Activated naive CD4-positive, alpha-beta T cell treated with anti-CD3 and anti-CD28 coated beads for 36 hours (primary cell): ENCODE data around the gene CD1E. TPM values are rescaled to one million over a fixed set of nuclear protein-coding genes. Genes with fewer than 3 reads are reported as not detected.

Source experiments
- CTCF ChIA-PET: fragments of 350-600 bp; sonication (Branson Sonifier 250); formaldehyde crosslinking; loops from one replicate; lab custom pipeline; 2021; ENCODE audit warnings: antibody characterized with exemption; lab: Charles Lee
- DNase-seq: peaks from one replicate; pipeline ENCODE4 v3.0.0-alpha.2; 2020
- H3K27ac Mint-ChIP-seq: one replicate; pipeline ENCODE4 v1.8.0; 2021; ENCODE audit warnings: mild to moderate bottlenecking, mixed read lengths
- H3K27me3 Mint-ChIP-seq: one replicate; pipeline ENCODE4 v1.8.0; 2021; ENCODE audit warnings: low read depth, mixed read lengths
- H3K36me3 Mint-ChIP-seq: one replicate; pipeline ENCODE4 v1.8.0; 2021; ENCODE audit warnings: low read depth, mixed read lengths
- H3K4me1 Mint-ChIP-seq: one replicate; pipeline ENCODE4 v1.8.0; 2021; ENCODE audit warnings: low read depth, mixed read lengths
- H3K4me3 Mint-ChIP-seq: one replicate; pipeline ENCODE4 v1.8.0; 2021; ENCODE audit warnings: mild to moderate bottlenecking, moderate library complexity, mixed read lengths
- H3K9me3 Mint-ChIP-seq: one replicate; pipeline ENCODE4 v1.8.0; 2021; ENCODE audit warnings: mixed read lengths
- intact Hi-C: fragments of 100-400 bp; cut with micrococcal nuclease; formaldehyde crosslinking; loops from one replicate; pipeline ENCODE4 v1.15.1; 2023
- total RNA-seq, 2 experiments: library from RNA; stranded (reverse); gene quantifications; one replicate each; pipeline ENCODE4 v1.2.3, GENCODE V29; 2021

Gene CD1E
- not detected for total RNA-seq

DNA sequence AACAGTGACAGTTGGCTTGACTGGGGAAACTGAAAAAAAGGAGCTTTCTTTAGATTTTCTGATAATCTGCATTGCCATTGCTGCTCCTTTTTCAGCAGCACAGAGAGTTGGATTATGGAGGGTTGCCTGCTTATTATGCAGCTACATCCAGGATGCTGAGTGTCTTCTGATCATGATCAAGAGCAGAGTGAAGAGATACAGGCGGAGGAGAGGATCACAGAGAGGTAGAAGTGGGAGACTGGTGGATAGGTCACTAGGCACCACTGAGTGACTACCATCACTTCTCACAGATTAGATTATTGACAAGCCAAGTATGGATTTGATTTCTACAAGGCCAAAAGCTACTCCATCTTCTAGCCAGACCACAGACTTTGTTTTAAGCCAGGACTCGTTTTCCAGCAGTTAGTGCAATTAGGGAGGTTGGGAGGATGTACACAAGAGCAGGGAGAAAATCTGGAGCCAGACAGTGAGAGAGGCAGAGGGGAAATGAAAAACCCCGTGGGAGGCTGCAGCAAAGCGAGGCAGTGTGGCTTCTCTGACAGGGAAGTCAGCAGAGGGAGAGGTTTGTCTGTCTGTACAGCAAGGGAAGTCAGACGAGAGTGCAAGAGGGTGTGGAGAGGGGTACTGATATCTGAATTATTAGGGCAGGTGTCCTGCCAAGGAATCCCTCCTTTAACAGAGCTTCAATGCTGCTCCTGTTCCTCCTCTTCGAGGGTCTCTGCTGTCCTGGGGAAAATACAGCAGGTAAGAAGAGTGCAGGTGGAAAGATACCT is at the start of gene CD1E:
Gene CD1E (plus strand): TSS at position 592 of the 773 bp plus-strand sequence. CDS start 95 bp downstream, at position 687.
- CTCF ChIA-PET, result no interaction called here
- Mint-ChIP-seq H3K4me1 (no peaks in the 10 kb centered on the region), H3K36me3 (no peaks in the 10 kb centered on the region), H3K9me3 (no peaks in the 10 kb centered on the region), H3K27me3 (peaks cover 22% of the 10 kb centered on the region), H3K4me3 (no peak within 1 kb of the TSS), H3K27ac (no peak within 1 kb of the TSS)
- DNase-seq, result no peak
- intact Hi-C loops, result no loop called here

- no peaks in the 10 kb centered on the region for H3K36me3 Mint-ChIP-seq
- no peaks in the 10 kb centered on the region for H3K27me3 Mint-ChIP-seq
- H3K4me1 Mint-ChIP-seq, result no peaks in the 10 kb centered on the region
- intact Hi-C loops, result no loop called here
- peaks cover 23% of the 10 kb centered on the region for H3K9me3 Mint-ChIP-seq
- no peak for DNase-seq
- no peak overlapping the region for H3K27ac Mint-ChIP-seq
- H3K4me3 Mint-ChIP-seq, result no peak overlapping the region
- CTCF ChIA-PET, result no interaction called here
Observed at GRCh38 chr1:158310623-158311022, 43.1 kb upstream of the CD1E start.

DNA sequence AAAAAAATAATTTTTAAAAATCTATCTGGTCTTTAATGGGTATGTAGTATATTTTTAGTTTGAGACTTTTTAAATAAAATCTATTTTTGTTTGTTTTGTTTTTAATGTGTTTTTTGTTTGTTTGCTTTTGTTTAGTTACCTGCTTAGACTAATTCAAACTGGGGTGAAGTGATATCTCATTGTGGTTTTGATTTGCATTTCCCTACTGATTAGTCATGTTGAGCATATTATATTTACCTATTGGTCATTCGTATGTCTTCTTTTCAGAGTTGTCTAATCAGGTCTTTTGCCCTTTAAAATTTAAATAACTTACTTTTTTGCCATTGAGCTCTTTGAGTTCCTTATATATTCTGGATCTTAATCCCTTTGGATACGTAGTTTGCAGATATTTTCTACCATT is 42.6 kb upstream of the CD1E start:
- no peak for DNase-seq
- Mint-ChIP-seq H3K4me3 (no peak overlapping the region), H3K27me3 (no peaks in the 10 kb centered on the region), H3K36me3 (no peaks in the 10 kb centered on the region), H3K9me3 (peaks cover 23% of the 10 kb centered on the region), H3K27ac (no peak overlapping the region), H3K4me1 (no peaks in the 10 kb centered on the region)
- CTCF ChIA-PET, result no interaction called here
- intact Hi-C loops, result no loop called here

GRCh38 chr1:158323866-158324265 is 29.8 kb upstream of the CD1E start:
- CTCF ChIA-PET, result interaction anchor here (0.6 kb wide), 1 partner anchor 37 kb away, joined by 3 read pairs; no protein-coding TSS in a partner anchor
- intact Hi-C loops, result no loop called here
- H3K9me3 Mint-ChIP-seq, result no peaks in the 10 kb centered on the region
- no peak overlapping the region for H3K4me3 Mint-ChIP-seq
- peaks cover 21% of the 10 kb centered on the region for H3K27me3 Mint-ChIP-seq
- no peak for DNase-seq
- no peaks in the 10 kb centered on the region for H3K4me1 Mint-ChIP-seq
- H3K27ac Mint-ChIP-seq, result no peak overlapping the region
- H3K36me3 Mint-ChIP-seq, result no peaks in the 10 kb centered on the region

- Mint-ChIP-seq H3K36me3 (no peaks in the 10 kb centered on the region), H3K27me3 (peaks cover 26% of the 10 kb centered on the region), H3K4me1 (no peaks in the 10 kb centered on the region), H3K9me3 (no peaks in the 10 kb centered on the region), H3K4me3 (no peak overlapping the region), H3K27ac (no peak overlapping the region)
- DNase-seq, result no peak
- CTCF ChIA-PET, result no interaction called here
- intact Hi-C loops, result no loop called here
Observed at GRCh38 chr1:158324395-158324794, 29.3 kb upstream of the CD1E start.

GRCh38 chr1:158327481-158327880 is 26.2 kb upstream of the CD1E start:
- Mint-ChIP-seq H3K4me3 (no peak overlapping the region), H3K36me3 (no peaks in the 10 kb centered on the region), H3K27ac (no peak overlapping the region), H3K27me3 (peaks cover 21% of the 10 kb centered on the region), H3K9me3 (no peaks in the 10 kb centered on the region), H3K4me1 (no peaks in the 10 kb centered on the region)
- DNase-seq, result no peak
- CTCF ChIA-PET, result no interaction called here
- intact Hi-C loops, result no loop called here

DNA sequence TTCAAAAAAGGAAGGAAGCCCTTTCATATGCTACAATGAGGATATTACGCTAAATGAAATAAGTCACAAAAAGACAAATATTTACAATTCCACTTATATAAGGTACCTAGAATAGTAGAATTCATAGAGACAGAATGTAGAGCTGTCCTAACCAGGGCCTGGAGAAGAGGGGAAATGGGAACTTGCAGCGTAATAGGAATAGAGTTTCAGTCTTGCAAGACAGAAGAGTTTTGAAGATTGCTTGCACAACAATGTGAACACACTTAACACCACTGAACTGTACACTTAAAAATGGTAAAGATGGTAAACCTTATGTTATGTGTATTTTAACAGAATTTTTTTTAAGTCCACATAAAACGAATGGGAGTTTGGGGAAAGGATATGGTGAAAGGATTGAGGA is 25.3 kb upstream of the CD1E start:
- no peak for DNase-seq
- Mint-ChIP-seq H3K27me3 (peaks cover 16% of the 10 kb centered on the region), H3K4me1 (no peaks in the 10 kb centered on the region), H3K27ac (no peak overlapping the region), H3K4me3 (no peak overlapping the region), H3K9me3 (no peaks in the 10 kb centered on the region), H3K36me3 (no peaks in the 10 kb centered on the region)
- intact Hi-C loops, result no loop called here
- CTCF ChIA-PET, result no interaction called here

DNA sequence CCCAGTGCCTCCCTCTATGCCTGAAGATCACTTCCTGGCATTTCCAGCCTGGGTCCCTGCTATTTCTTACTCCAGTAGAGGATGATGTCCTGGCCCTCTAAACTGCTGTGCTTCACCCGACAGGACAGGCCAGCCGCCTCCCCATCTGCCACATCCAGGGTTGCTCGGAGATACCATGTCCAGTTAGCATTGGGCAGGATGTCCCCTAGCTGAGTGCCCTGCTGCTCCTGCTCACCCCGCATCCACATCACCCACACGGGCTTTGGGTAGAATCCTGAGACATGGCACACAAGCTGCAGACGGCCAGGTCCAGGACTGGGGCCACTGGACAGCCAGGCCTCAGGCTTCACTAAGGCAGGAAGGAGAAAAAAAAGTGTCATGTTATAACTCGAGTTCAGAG is 24.4 kb upstream of the CD1E start:
- CTCF ChIA-PET, result interaction anchor here (2.1 kb wide), 1 partner anchor 125 kb away, joined by 17 read pairs; no protein-coding TSS in a partner anchor
- intact Hi-C loops, result loop anchor here (1.0 kb wide), 1 partner anchor 125 kb away; no protein-coding TSS in a partner anchor
- H3K4me3 Mint-ChIP-seq, result no peak overlapping the region
- H3K9me3 Mint-ChIP-seq, result no peaks in the 10 kb centered on the region
- H3K27me3 Mint-ChIP-seq, result peaks cover 17% of the 10 kb centered on the region
- no peaks in the 10 kb centered on the region for H3K4me1 Mint-ChIP-seq
- no peaks in the 10 kb centered on the region for H3K36me3 Mint-ChIP-seq
- DNase-seq, result no peak
- no peak overlapping the region for H3K27ac Mint-ChIP-seq

- no peak overlapping the region for H3K4me3 Mint-ChIP-seq
- intact Hi-C loops, result loop anchor here (1.0 to 5.0 kb wide), 2 partner anchors 82 to 125 kb away; no protein-coding TSS in a partner anchor
- no peak overlapping the region for H3K27ac Mint-ChIP-seq
- no peaks in the 10 kb centered on the region for H3K4me1 Mint-ChIP-seq
- CTCF ChIA-PET, result interaction anchor here (0.8 to 2.1 kb wide), 4 partner anchors 10 to 128 kb away, joined by 3 to 17 read pairs (median 5); no protein-coding TSS in a partner anchor
- H3K36me3 Mint-ChIP-seq, result no peaks in the 10 kb centered on the region
- DNase-seq, result peak; percentile 17
- no peaks in the 10 kb centered on the region for H3K9me3 Mint-ChIP-seq
- H3K27me3 Mint-ChIP-seq, result peaks cover 18% of the 10 kb centered on the region
Observed at GRCh38 chr1:158329733-158330132, 24.0 kb upstream of the CD1E start.

- intact Hi-C loops, result loop anchor here (5.0 kb wide), 1 partner anchor 83 kb away; no protein-coding TSS in a partner anchor
- H3K4me1 Mint-ChIP-seq, result no peaks in the 10 kb centered on the region
- no peak overlapping the region for H3K4me3 Mint-ChIP-seq
- CTCF ChIA-PET, result interaction anchor here (0.8 to 2.1 kb wide), 4 partner anchors 9 to 129 kb away, joined by 3 to 17 read pairs (median 5); no protein-coding TSS in a partner anchor
- DNase-seq, result no peak
- peaks cover 18% of the 10 kb centered on the region for H3K27me3 Mint-ChIP-seq
- no peaks in the 10 kb centered on the region for H3K9me3 Mint-ChIP-seq
- no peak overlapping the region for H3K27ac Mint-ChIP-seq
- H3K36me3 Mint-ChIP-seq, result no peaks in the 10 kb centered on the region
Observed at GRCh38 chr1:158330391-158331105, 23.1 kb upstream of the CD1E start.

DNA sequence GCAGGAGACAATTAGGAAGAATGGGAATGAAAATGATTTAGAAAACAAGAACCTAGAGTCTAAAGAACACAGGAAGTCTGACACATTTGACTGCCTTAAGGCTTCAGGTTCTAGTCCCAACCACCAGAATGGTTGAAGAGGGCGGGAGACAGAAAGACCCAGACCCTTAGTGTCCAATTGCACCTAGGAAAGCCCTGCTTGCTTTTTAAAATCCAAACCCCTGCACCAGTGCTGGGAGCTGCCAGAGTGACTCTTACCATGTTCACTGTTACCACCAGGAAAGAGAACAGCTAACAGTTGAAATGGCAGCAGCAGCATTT is 22.6 kb upstream of the CD1E start:
- Mint-ChIP-seq H3K9me3 (no peaks in the 10 kb centered on the region), H3K27me3 (peaks cover 18% of the 10 kb centered on the region), H3K27ac (no peak overlapping the region), H3K36me3 (no peaks in the 10 kb centered on the region), H3K4me3 (no peak overlapping the region), H3K4me1 (no peaks in the 10 kb centered on the region)
- DNase-seq, result no peak
- CTCF ChIA-PET, result interaction anchor here (0.6 to 2.1 kb wide), 2 partner anchors 127 kb away, joined by 3 to 17 read pairs; no protein-coding TSS in a partner anchor
- intact Hi-C loops, result loop anchor here (5.0 kb wide), 1 partner anchor 84 kb away; no protein-coding TSS in a partner anchor

GRCh38 chr1:158331481-158332150 is 22.1 kb upstream of the CD1E start, which contains the start of gene CD1B:
TSS of gene CD1B (minus strand) at chr1:158331531. CDS start at chr1:158331423, 108 bp downstream.
- no peaks in the 10 kb centered on the region for H3K36me3 Mint-ChIP-seq
- CTCF ChIA-PET, result interaction anchor here (0.6 kb wide), 1 partner anchor 128 kb away, joined by 3 read pairs; no protein-coding TSS in a partner anchor
- no peaks in the 10 kb centered on the region for H3K4me1 Mint-ChIP-seq
- no peaks in the 10 kb centered on the region for H3K9me3 Mint-ChIP-seq
- H3K27ac Mint-ChIP-seq, result no peak within 1 kb of the TSS
- no peak within 1 kb of the TSS for H3K4me3 Mint-ChIP-seq
- intact Hi-C loops, result loop anchor here (5.0 kb wide), 1 partner anchor 84 kb away; no protein-coding TSS in a partner anchor
- H3K27me3 Mint-ChIP-seq, result peaks cover 18% of the 10 kb centered on the region
- no peak for DNase-seq
